GM12878 (cell line): ENCODE measurements around the gene FCER2. TPM values are rescaled to one million over a fixed set of nuclear protein-coding genes. Genes with fewer than 3 reads are reported as not detected.
A peak's percentile ranks its signal among the peaks of the same experiment; 100 is the strongest.

ENCODE experiments used
- ATAC-seq: fragments of 200-7000 bp; cut with Tn5 transposase; 3 replicates; pipeline ENCODE4 v1.9.1; 2020; ENCODE audit warnings: mild to moderate bottlenecking, moderate library complexity
- BruUV-seq: library from RNA; stranded (reverse); fragments of 400-500 nt; replicated peaks from 2 replicates; lab custom pipeline; 2021; lab: Mats Ljungman, UMichigan
- CTCF ChIA-PET: fragments of 300-600 bp; sonication (Branson Sonifier 250); formaldehyde crosslinking; extraction: SDS; loops from one replicate; lab custom pipeline; 2021; ENCODE audit warnings: inconsistent platforms; lab: Yijun Ruan, JAX
- POLR2A ChIA-PET: fragments of 350-600 bp; formaldehyde crosslinking; extraction: SDS; loops from one replicate; lab custom pipeline; 2021; ENCODE audit warnings: inconsistent platforms; lab: Charles Lee
- RAD21 ChIA-PET: fragments of 300-600 bp; sonication (Branson Sonifier 250); formaldehyde crosslinking; loops from one replicate; lab custom pipeline; 2023; ENCODE audit warnings: antibody characterized with exemption; ENCODE audit not compliant: unreplicated experiment; lab: Charles Lee
- SMC1A ChIA-PET: fragments of 300-600 bp; sonication (Branson Sonifier 250); formaldehyde crosslinking; loops from one replicate; lab custom pipeline; 2023; ENCODE audit not compliant: unreplicated experiment, uncharacterized antibody; lab: Charles Lee
- DNase-seq: peaks from one replicate; pipeline ENCODE4 v3.0.0-alpha.2; 2011; ENCODE audit warnings: low read depth, low spot score
- FAIRE-seq: peaks from 3 replicates; lab custom pipeline; 2011; peaks lifted over from hg19 to GRCh38; lab: Jason Lieb, UNC
- H2AFZ ChIP-seq: 2 replicates; pipeline ENCODE4 v1.6.0; 2011; ENCODE audit warnings: low read depth, low read length, control low read depth; ENCODE audit not compliant: control insufficient read depth
- H3K27ac ChIP-seq: 2 replicates; pipeline ENCODE4 v1.5.1; 2011; ENCODE audit warnings: control low read depth; ENCODE audit not compliant: control insufficient read depth, insufficient read depth
- H3K27me3 ChIP-seq, 2 experiments: replicated peaks in 1 of 2; 2 replicates each; pipeline versions ENCODE4 v1.6.0 to v1.6.1; 2011; ENCODE audit warnings: low read length in 1 of 2; ENCODE audit not compliant: control insufficient read depth in 2 of 2, insufficient read depth in 2 of 2
- H3K36me3 ChIP-seq, 2 experiments: 2 replicates each; pipeline ENCODE4 v1.5.1; 2011; ENCODE audit warnings: low read length in 1 of 2; ENCODE audit not compliant: control insufficient read depth in 2 of 2, insufficient read depth in 2 of 2
- H3K4me1 ChIP-seq: 2 replicates; pipeline ENCODE4 v1.6.1; 2011; ENCODE audit warnings: mild to moderate bottlenecking, low read length, moderate library complexity, mixed read lengths; ENCODE audit not compliant: control insufficient read depth, insufficient read depth
- H3K4me2 ChIP-seq: 2 replicates; pipeline ENCODE4 v1.6.0; 2011; ENCODE audit warnings: control low read depth; ENCODE audit not compliant: control insufficient read depth, insufficient read depth
- H3K4me3 ChIP-seq: fragments of 200-600 bp; sonication (generic); 2 replicates; pipeline ENCODE4 v1.5.1; 2016
- H3K79me2 ChIP-seq: 2 replicates; pipeline ENCODE4 v1.6.0; 2011; ENCODE audit warnings: low read length; ENCODE audit not compliant: control insufficient read depth, insufficient read depth
- H3K9ac ChIP-seq: 2 replicates; pipeline ENCODE4 v1.8.0; 2011; ENCODE audit warnings: low read length, control low read depth, mixed read lengths; ENCODE audit not compliant: control insufficient read depth, insufficient read depth
- H3K9me3 ChIP-seq: replicated peaks from 3 replicates; pipeline ENCODE4 v1.5.1; 2011; ENCODE audit warnings: mild to moderate bottlenecking, low read length; ENCODE audit not compliant: control insufficient read depth, insufficient read depth
- H4K20me1 ChIP-seq: 2 replicates; pipeline ENCODE4 v1.6.0; 2011; ENCODE audit not compliant: control insufficient read depth, insufficient read depth
- ELK1 ChIP-seq: IDR thresholded peaks from 2 replicates; pipeline ENCODE4 v1.6.1; 2012; ENCODE audit warnings: low read depth, low read length, improper control_type of control experiment
- ETV6 ChIP-seq, 2 experiments: fragments of 450-650 bp in 1 of 2; IDR thresholded peaks in 1 of 2; conservative IDR thresholded peaks in 1 of 2; 2 replicates each; pipeline ENCODE4 v1.6.1; 2014; ENCODE audit warnings: antibody characterized with exemption in 1 of 2, borderline replicate concordance in 1 of 2, low read depth in 1 of 2, mild to moderate bottlenecking in 1 of 2, moderate library complexity in 1 of 2
- IKZF1 ChIP-seq: fragments of 450-650 bp; conservative IDR thresholded peaks from 2 replicates; pipeline ENCODE4 v1.6.1; 2017; ENCODE audit warnings: antibody characterized with exemption, mild to moderate bottlenecking
- IRF5 ChIP-seq: fragments of 450-650 bp; IDR thresholded peaks from 2 replicates; pipeline ENCODE4 v1.6.1; 2017; ENCODE audit warnings: borderline replicate concordance
- SIN3A ChIP-seq: IDR thresholded peaks from 2 replicates; pipeline ENCODE4 v1.6.1; 2012; ENCODE audit warnings: low read depth, low read length, improper control_type of control experiment
- SRF ChIP-seq, 2 experiments: IDR thresholded peaks; 2 replicates each; pipeline ENCODE4 v1.6.1; 2011; ENCODE audit warnings: low read depth in 2 of 2, low read length in 2 of 2, mild to moderate bottlenecking in 1 of 2, moderate library complexity in 1 of 2
- STAT1 ChIP-seq: fragments of 450-650 bp; conservative IDR thresholded peaks from 2 replicates; pipeline ENCODE4 v1.6.1; 2014; ENCODE audit warnings: antibody characterized with exemption, mild to moderate bottlenecking
- ZBTB11 ChIP-seq: fragments of 450-650 bp; formaldehyde crosslinking; IDR thresholded peaks from 2 replicates; pipeline ENCODE4 v1.5.0; 2022; ENCODE audit warnings: mild to moderate bottlenecking, missing genetic modification characterization
- ZNF687 ChIP-seq: fragments of 450-650 bp; IDR thresholded peaks from 2 replicates; pipeline ENCODE4 v1.6.1; 2017; ENCODE audit warnings: mild to moderate bottlenecking, moderate library complexity
- WGBS: methylation state at CpG from one replicate; pipeline ENCODE4 v1.1.6; 2016; ENCODE audit warnings: low lambda C conversion rate; ENCODE audit not compliant: insufficient replicate concordance, insufficient coverage; ENCODE audit errors: missing lambda C conversion rate; 5-methylcytosine and 5-hydroxymethylcytosine counted together
- in situ Hi-C: fragments of 300-500 bp; cut with MboI; formaldehyde crosslinking; loops from 9 replicates; pipeline ENCODE4 v1.14.3; 2018; ENCODE audit warnings: mixed read lengths
- intact Hi-C: fragments of 100-400 bp; cut with micrococcal nuclease; formaldehyde crosslinking; loops from one replicate; pipeline ENCODE4 v1.14.2; 2022; ENCODE audit not compliant: unreplicated experiment
- polyA plus RNA-seq, 11 experiments: library from polyadenylated mRNA; depleted of rRNA in 4 of 11; unstranded in 6 of 11; stranded (reverse) in 5 of 11; fragments of >200 nt; fragmentation: Nextera tagmentation in 4 of 11; fragmentation: Illumina TruSeq in 1 of 11; extraction: Ambion mirVana in 4 of 11; extraction: Trizol in 1 of 11; gene quantifications; 1 replicate in 1 of 11; 2 replicates in 10 of 11; pipeline versions ENCODE4 v1.2.1 to v1.2.3, GENCODE V29; 2011 to 2016; ENCODE audit warnings: inconsistent platforms in 2 of 11, missing spikeins in 2 of 11, low read depth in 1 of 11
- total RNA-seq, 4 experiments: library from RNA; depleted of rRNA in 3 of 4; stranded (reverse); fragments of >200 nt in 3 of 4; fragmentation: Illumina TruSeq in 1 of 4; extraction: Trizol in 1 of 4; gene quantifications; 2 replicates each; pipeline versions ENCODE4 v1.2.1 to v1.2.3, GENCODE V29; 2013 to 2021

Gene FCER2
- total and polyA plus RNA-seq, 10 of the 15 experiments (the other 5 are each of a cell fraction or from before 2014, with no cell fraction given): 44.0 to 424 (median 241) TPM

GRCh38 chr19:7657131-7657751 is 44.7 kb downstream of the FCER2 start:
- in situ Hi-C loops: no loop called here
- H3K4me3 ChIP-seq: no peak overlapping the region
- TF ChIP-seq ELK1: no peak
- no peak for TF ChIP-seq ZNF687
- TF ChIP-seq IKZF1: no peak
- no peak for TF ChIP-seq ZBTB11 (CRISPR knock-in tag)
- TF ChIP-seq SRF (IDR thresholded peaks at IDR 0.05; ENCODE audit: low read depth in 2 of 2, low read length in 2 of 2): no peak
- TF ChIP-seq ETV6 (conservative IDR thresholded peaks at IDR 0.05 in 1 of 2, IDR thresholded peaks at IDR 0.05 in 1 of 2; ENCODE audit: borderline replicate concordance in 1 of 2, low read depth in 1 of 2): no peak
- no peak for TF ChIP-seq IRF5
- no peak for TF ChIP-seq STAT1
- TF ChIP-seq SIN3A: no peak
- TF ChIP-seq, all 136 proteins: peak for 0
- DNase-seq (no peak), ATAC-seq (no peak), FAIRE-seq (no peak)
- intact Hi-C loops: no loop called here
- Histone ChIP-seq H3K9ac (no peak overlapping the region), H3K4me2 (peak overlapping the region; percentile 70; the same call in 1 of the 2 replicates), H4K20me1 (no peaks in the 10 kb centered on the region), H3K79me2 (no peaks in the 10 kb centered on the region), H2AFZ (peak overlapping the region; percentile 51), H3K27ac (no peak overlapping the region), H3K27me3 (no peaks in the 10 kb centered on the region), H3K9me3 (no peaks in the 10 kb centered on the region), H3K36me3 (no peaks in the 10 kb centered on the region), H3K4me1 (peaks cover 19% of the 10 kb centered on the region)
- BruUV-seq: no TSS peak
- SMC1A ChIA-PET: interaction anchor here (0.6 to 1.1 kb wide), 4 partner anchors 20 to 142 kb away, joined by 3 read pairs; no protein-coding TSS in a partner anchor
- RAD21 ChIA-PET: interaction anchor here (0.6 to 1.1 kb wide), 3 partner anchors 89 to 142 kb away, joined by 3 to 5 read pairs (median 3); no protein-coding TSS in a partner anchor
- POLR2A ChIA-PET: interaction anchor here (0.8 kb wide), 1 partner anchor 19 kb away, joined by 4 read pairs; no protein-coding TSS in a partner anchor
- CTCF ChIA-PET: interaction anchor here (1.1 to 1.2 kb wide), 2 partner anchors 23 to 24 kb away, joined by 3 to 5 read pairs; partner anchors contain the start of gene TRAPPC5
- 56% methylated on average over 14 of the region's 14 CpGs for WGBS
